Measurements from ENCODE around the gene SLC13A2.

The SLC13A2 gene

GRCh38 chr17:28507567-28508203, 34.2 kb downstream of the SLC13A2 start:
- Histone ChIP-seq H3K4me1 (ENCODE audit: insufficient read depth, low read length, poor library complexity, severe bottlenecking) (no peaks in the 10 kb centered on the region), H3K9me3 (ENCODE audit: insufficient read depth, low read depth, low read length) (no peaks in the 10 kb centered on the region), H3K4me2 (ENCODE audit: low read depth, low read length, poor library complexity, severe bottlenecking) (no peak overlapping the region), H3K79me2 (ENCODE audit: insufficient read depth, low read length) (no peaks in the 10 kb centered on the region), H3K4me3 (ENCODE audit: low read length, poor library complexity, severe bottlenecking) (no peak overlapping the region), H2AFZ (ENCODE audit: low read length) (no peak overlapping the region), H3K9me2 (replicated peaks; ENCODE audit: low read depth, low read length) (no peaks in the 10 kb centered on the region), H4K20me1 (ENCODE audit: insufficient read depth, low read length, poor library complexity, severe bottlenecking) (no peaks in the 10 kb centered on the region), H3K9ac (ENCODE audit: low read depth, low read length, poor library complexity, severe bottlenecking) (no peak overlapping the region), H3K36me3 (ENCODE audit: insufficient read depth, low read length) (no peaks in the 10 kb centered on the region), H3F3A (ENCODE audit: low read depth) (no peaks in the 10 kb centered on the region), H3K27me3 (ENCODE audit: insufficient read depth, low read length, poor library complexity, severe bottlenecking) (no peaks in the 10 kb centered on the region)
- no peak for TF ChIP-seq EZH2phosphoT487 (IDR thresholded peaks at IDR 0.05; ENCODE audit: borderline replicate concordance)
- TF ChIP-seq CTCF (conservative IDR thresholded peaks at IDR 0.05; ENCODE audit: low read length) = no peak

GRCh38 chr17:28508211-28508724, 34.8 kb downstream of the SLC13A2 start:
- H3K4me2 ChIP-seq (ENCODE audit: low read depth, low read length, poor library complexity, severe bottlenecking) = no peak overlapping the region
- H3K79me2 ChIP-seq (ENCODE audit: insufficient read depth, low read length) = no peaks in the 10 kb centered on the region
- no peaks in the 10 kb centered on the region for H3K4me1 ChIP-seq (ENCODE audit: insufficient read depth, low read length, poor library complexity, severe bottlenecking)
- no peaks in the 10 kb centered on the region for H3K36me3 ChIP-seq (ENCODE audit: insufficient read depth, low read length)
- no peak overlapping the region for H2AFZ ChIP-seq (ENCODE audit: low read length)
- no peaks in the 10 kb centered on the region for H3K9me2 ChIP-seq (replicated peaks; ENCODE audit: low read depth, low read length)
- H3F3A ChIP-seq (ENCODE audit: low read depth) = no peaks in the 10 kb centered on the region
- TF ChIP-seq EZH2phosphoT487 (IDR thresholded peaks at IDR 0.05; ENCODE audit: borderline replicate concordance) = no peak
- TF ChIP-seq CTCF (conservative IDR thresholded peaks at IDR 0.05; ENCODE audit: low read length) = no peak
- no peak overlapping the region for H3K9ac ChIP-seq (ENCODE audit: low read depth, low read length, poor library complexity, severe bottlenecking)
- no peaks in the 10 kb centered on the region for H3K27me3 ChIP-seq (ENCODE audit: insufficient read depth, low read length, poor library complexity, severe bottlenecking)
- H4K20me1 ChIP-seq (ENCODE audit: insufficient read depth, low read length, poor library complexity, severe bottlenecking) = no peaks in the 10 kb centered on the region
- H3K4me3 ChIP-seq (ENCODE audit: low read length, poor library complexity, severe bottlenecking) = no peak overlapping the region
- H3K9me3 ChIP-seq (ENCODE audit: insufficient read depth, low read depth, low read length) = no peaks in the 10 kb centered on the region

GRCh38 chr17:28509789-28510188, 36.3 kb downstream of the SLC13A2 start:
- Histone ChIP-seq H3K79me2 (ENCODE audit: insufficient read depth, low read length) (no peaks in the 10 kb centered on the region), H4K20me1 (ENCODE audit: insufficient read depth, low read length, poor library complexity, severe bottlenecking) (no peaks in the 10 kb centered on the region), H3K9ac (ENCODE audit: low read depth, low read length, poor library complexity, severe bottlenecking) (no peak overlapping the region), H3K9me2 (replicated peaks; ENCODE audit: low read depth, low read length) (no peaks in the 10 kb centered on the region), H3K27me3 (ENCODE audit: insufficient read depth, low read length, poor library complexity, severe bottlenecking) (no peaks in the 10 kb centered on the region), H3F3A (ENCODE audit: low read depth) (no peaks in the 10 kb centered on the region), H3K4me2 (ENCODE audit: low read depth, low read length, poor library complexity, severe bottlenecking) (no peak overlapping the region), H3K36me3 (ENCODE audit: insufficient read depth, low read length) (no peaks in the 10 kb centered on the region), H3K4me1 (ENCODE audit: insufficient read depth, low read length, poor library complexity, severe bottlenecking) (no peaks in the 10 kb centered on the region), H3K4me3 (ENCODE audit: low read length, poor library complexity, severe bottlenecking) (no peak overlapping the region), H3K9me3 (ENCODE audit: insufficient read depth, low read depth, low read length) (no peaks in the 10 kb centered on the region), H2AFZ (ENCODE audit: low read length) (no peak overlapping the region)
- no peak for TF ChIP-seq EZH2phosphoT487 (IDR thresholded peaks at IDR 0.05; ENCODE audit: borderline replicate concordance)
- TF ChIP-seq CTCF (conservative IDR thresholded peaks at IDR 0.05; ENCODE audit: low read length) = no peak

Measured in Loucy (cell line).